H1 (cell line): ENCODE measurements around the gene ABCB11. TPM values are rescaled to one million over a fixed set of nuclear protein-coding genes. Genes with fewer than 3 reads are reported as not detected.

Experiments
- CTCF ChIA-PET: fragments of 300-600 bp; sonication (Branson Sonifier 250); formaldehyde crosslinking; loops from one replicate; lab custom pipeline; 2021; ENCODE audit not compliant: partially characterized antibody; lab: Charles Lee
- POLR2A ChIA-PET: fragments of 300-600 bp; sonication (Branson Sonifier 250); formaldehyde crosslinking; loops from one replicate; lab custom pipeline; 2021; ENCODE audit warnings: inconsistent platforms; ENCODE audit not compliant: partially characterized antibody; lab: Charles Lee
- DNase-seq, 2 experiments: peaks; one replicate each; pipeline versions ENCODE4 v3.0.0 to v3.0.0-alpha.2; 2010 to 2022; ENCODE audit warnings: low spot score in 2 of 2, low read depth in 1 of 2, mixed read lengths in 1 of 2
- FAIRE-seq: peaks from 2 replicates; lab custom pipeline; 2011; peaks lifted over from hg19 to GRCh38; lab: Jason Lieb, UNC
- H2AFZ ChIP-seq: 2 replicates; pipeline ENCODE4 v1.8.1; 2012; ENCODE audit warnings: low read length, inconsistent platforms
- H2AK5ac ChIP-seq: 2 replicates; pipeline ENCODE4 v1.6.1; 2013; ENCODE audit warnings: low read depth, low read length
- H2BK120ac ChIP-seq: replicated peaks from 2 replicates; pipeline ENCODE3; 2013; ENCODE audit warnings: low read depth, low read length, inconsistent platforms
- H2BK12ac ChIP-seq: 2 replicates; pipeline ENCODE4 v1.6.1; 2013; ENCODE audit warnings: low read depth, low read length
- H2BK15ac ChIP-seq: 2 replicates; pipeline ENCODE4 v1.6.1; 2013; ENCODE audit warnings: low read length
- H2BK20ac ChIP-seq: 2 replicates; pipeline ENCODE4 v1.6.1; 2013; ENCODE audit warnings: low read length
- H2BK5ac ChIP-seq: 2 replicates; pipeline ENCODE4 v1.6.1; 2013; ENCODE audit warnings: low read depth, low read length
- H3K14ac ChIP-seq: 2 replicates; pipeline ENCODE4 v1.6.1; 2013; ENCODE audit warnings: inconsistent platforms; ENCODE audit not compliant: insufficient read length
- H3K18ac ChIP-seq: 2 replicates; pipeline ENCODE4 v1.6.1; 2013; ENCODE audit warnings: low read length; ENCODE audit errors: extremely low read depth
- H3K23ac ChIP-seq: 2 replicates; pipeline ENCODE4 v1.6.1; 2013; ENCODE audit warnings: inconsistent platforms; ENCODE audit not compliant: insufficient read length
- H3K23me2 ChIP-seq: 2 replicates; pipeline ENCODE4 v1.6.1; 2013; ENCODE audit warnings: low read depth, low read length
- H3K27ac ChIP-seq: 2 replicates; pipeline ENCODE4 v1.6.1; 2011; ENCODE audit warnings: low read depth, low read length, inconsistent platforms
- H3K27me3 ChIP-seq, 4 experiments: replicated peaks in 1 of 4; 1 replicate in 1 of 4; 2 replicates in 3 of 4; pipeline versions ENCODE4 v1.6.1 to v1.8.1; 2011 to 2013; ENCODE audit warnings: low read length in 3 of 4, mild to moderate bottlenecking in 3 of 4, inconsistent platforms in 2 of 4, mixed read lengths in 2 of 4, moderate library complexity in 1 of 4; ENCODE audit not compliant: control insufficient read depth in 3 of 4, insufficient read depth in 3 of 4; ENCODE audit errors: extremely low read depth in 1 of 4
- H3K36me3 ChIP-seq, 4 experiments: 2 replicates each; pipeline versions ENCODE4 v1.6.1 to v1.8.1; 2011 to 2013; ENCODE audit warnings: mild to moderate bottlenecking in 4 of 4, low read length in 3 of 4, moderate library complexity in 2 of 4, control low read depth in 1 of 4, inconsistent platforms in 1 of 4; ENCODE audit not compliant: insufficient read depth in 4 of 4, control insufficient read depth in 2 of 4
- H3K4ac ChIP-seq: replicated peaks from 2 replicates; pipeline ENCODE3; 2013; ENCODE audit warnings: low read length, low read depth, mixed read lengths, inconsistent platforms; ENCODE audit not compliant: insufficient read length
- H3K4me1 ChIP-seq, 4 experiments: replicated peaks in 1 of 4; 1 replicate in 1 of 4; 2 replicates in 3 of 4; pipeline versions ENCODE4 v1.6.1 to v1.8.1; 2011 to 2013; ENCODE audit warnings: low read length in 3 of 4, inconsistent platforms in 2 of 4, mixed read lengths in 1 of 4; ENCODE audit not compliant: insufficient read depth in 4 of 4, control insufficient read depth in 3 of 4
- H3K4me2 ChIP-seq, 2 experiments: 2 replicates each; pipeline versions ENCODE4 v1.6.1 to v1.8.1; 2011 to 2013; ENCODE audit warnings: low read depth in 2 of 2, low read length in 2 of 2, control low read depth in 1 of 2, inconsistent platforms in 1 of 2, mild to moderate bottlenecking in 1 of 2; ENCODE audit not compliant: insufficient read depth in 1 of 2
- H3K4me3 ChIP-seq, 4 experiments: fragments of 200-600, 300-600 bp in 1 of 4; sonication (generic), shearing (Covaris generic), sonication (Bioruptor Twin) in 1 of 4; 2 replicates each; pipeline versions ENCODE4 v1.5.1 to v1.8.1; 2011 to 2016; ENCODE audit warnings: low read length in 4 of 4, low read depth in 3 of 4, control low read depth in 2 of 4, inconsistent platforms in 2 of 4, mild to moderate bottlenecking in 2 of 4, mixed read lengths in 1 of 4, moderate library complexity in 1 of 4; ENCODE audit not compliant: insufficient read depth in 2 of 4; ENCODE audit errors: extremely low read depth in 1 of 4
- H3K56ac ChIP-seq: replicated peaks from 2 replicates; pipeline ENCODE3; 2013; ENCODE audit warnings: low read depth, mild to moderate bottlenecking, mixed read lengths, low read length, inconsistent platforms; ENCODE audit not compliant: insufficient read length
- H3K79me1 ChIP-seq: 2 replicates; pipeline ENCODE4 v1.6.1; 2013; ENCODE audit warnings: low read depth, low read length, control low read depth
- H3K79me2 ChIP-seq, 2 experiments: 2 replicates each; pipeline versions ENCODE4 v1.6.1 to v1.8.1; 2012 to 2013; ENCODE audit warnings: low read length in 2 of 2, mild to moderate bottlenecking in 2 of 2, inconsistent platforms in 1 of 2; ENCODE audit not compliant: insufficient read depth in 2 of 2, control insufficient read depth in 1 of 2
- H3K9ac ChIP-seq, 4 experiments: replicated peaks in 1 of 4; 1 replicate in 1 of 4; 2 replicates in 3 of 4; pipeline versions ENCODE4 v1.6.1 to v1.8.1; 2011 to 2013; ENCODE audit warnings: low read depth in 3 of 4, low read length in 3 of 4, control low read depth in 2 of 4, mild to moderate bottlenecking in 2 of 4, moderate library complexity in 2 of 4, inconsistent platforms in 1 of 4; ENCODE audit errors: extremely low read depth in 1 of 4
- H3K9me3 ChIP-seq, 2 experiments: 2 replicates each; pipeline versions ENCODE4 v1.6.1 to v1.8.1; 2012 to 2013; ENCODE audit warnings: mild to moderate bottlenecking in 2 of 2, moderate library complexity in 2 of 2, control low read depth in 1 of 2, inconsistent platforms in 1 of 2, low read depth in 1 of 2, low read length in 1 of 2, mixed read lengths in 1 of 2; ENCODE audit not compliant: insufficient read depth in 2 of 2
- H4K20me1 ChIP-seq, 2 experiments: replicated peaks in 1 of 2; 2 replicates each; pipeline versions ENCODE3 to v1.8.1; 2011 to 2013; ENCODE audit warnings: inconsistent platforms in 2 of 2, low read length in 2 of 2, mild to moderate bottlenecking in 1 of 2; ENCODE audit not compliant: insufficient read depth in 2 of 2, control insufficient read depth in 1 of 2
- H4K5ac ChIP-seq: 2 replicates; pipeline ENCODE4 v1.6.1; 2013; ENCODE audit warnings: low read length, low read depth, mixed read lengths, inconsistent platforms; ENCODE audit not compliant: insufficient read length
- H4K8ac ChIP-seq: 2 replicates; pipeline ENCODE4 v1.8.0; 2013; ENCODE audit warnings: mild to moderate bottlenecking, moderate library complexity, low read length, inconsistent platforms; ENCODE audit not compliant: insufficient read depth; ENCODE audit errors: extremely low read depth
- H4K91ac ChIP-seq: replicated peaks from 2 replicates; pipeline ENCODE3; 2013; ENCODE audit warnings: low read length, mixed read lengths, inconsistent platforms; ENCODE audit not compliant: insufficient read length
- EP300 ChIP-seq, 2 experiments: IDR thresholded peaks; 1 replicate in 1 of 2; 2 replicates in 1 of 2; pipeline ENCODE4 v1.6.1; 2011 to 2012; ENCODE audit warnings: low read depth in 2 of 2, low read length in 2 of 2, mild to moderate bottlenecking in 2 of 2, borderline replicate concordance in 1 of 2, inconsistent platforms in 1 of 2, moderate library complexity in 1 of 2
- SUZ12 ChIP-seq: fragments of 200-600 bp; sonication (generic); IDR thresholded peaks from 2 replicates; pipeline ENCODE4 v1.6.1; 2012; ENCODE audit warnings: mild to moderate bottlenecking, inconsistent platforms, low read length, moderate library complexity, mixed read lengths
- TCF12 ChIP-seq: IDR thresholded peaks from 2 replicates; pipeline ENCODE4 v1.6.1; 2011; ENCODE audit warnings: low read depth, mild to moderate bottlenecking, low read length
- USF2 ChIP-seq: IDR thresholded peaks from 2 replicates; pipeline ENCODE4 v1.6.1; 2011; ENCODE audit warnings: low read length, improper control_type of control experiment
- WGBS, 2 experiments: shearing (Covaris generic) in 1 of 2; methylation state at CpG; one replicate each; pipeline versions ENCODE4 v1.1.6 to v1.1.7; 2013 to 2015; ENCODE audit warnings: low lambda C conversion rate in 2 of 2, mixed read lengths in 2 of 2, inconsistent platforms in 1 of 2, low coverage in 1 of 2, missing lambda C conversion rate in 1 of 2; ENCODE audit not compliant: insufficient replicate concordance in 2 of 2, insufficient coverage in 1 of 2, insufficient read length in 1 of 2; ENCODE audit errors: extremely low coverage in 1 of 2, missing lambda C conversion rate in 1 of 2; 5-methylcytosine and 5-hydroxymethylcytosine counted together
- polyA plus RNA-seq, 7 experiments: library from polyadenylated mRNA; depleted of rRNA in 3 of 7; stranded (reverse) in 5 of 7; unstranded in 2 of 7; fragments of >200 nt in 5 of 7; fragments of 200-250 nt in 2 of 7; gene quantifications; 1 replicate in 5 of 7; 2 replicates in 1 of 7; 4 replicates in 1 of 7; pipeline versions ENCODE4 v1.2.1 to v1.2.3, GENCODE V29; 2011 to 2013; ENCODE audit warnings: missing spikeins in 2 of 7, mixed read lengths in 2 of 7
- total RNA-seq: library from RNA; stranded (reverse); fragmentation: NEBNext Ultra II Directional; extraction: Animal tissue kit (Norgen Biotek cat#: 25700); gene quantifications from 2 replicates; pipeline ENCODE4 v1.2.1, GENCODE V29; 2021

ABCB11 gene
- total and polyA plus RNA-seq, 2 of the 8 experiments (the other 6 are each of a cell fraction or from before 2014, with no cell fraction given) = not detected

- Histone ChIP-seq H3K79me2 (no peaks in the 10 kb centered on the region), H3K27ac (no peak overlapping the region), H3K4ac (no peak overlapping the region), H3K27me3 (no peaks in the 10 kb centered on the region), H4K20me1 (no peaks in the 10 kb centered on the region), H2AK5ac (no peak overlapping the region), H2BK120ac (no peak overlapping the region), H4K5ac (no peak overlapping the region), H3K4me1 (no peaks in the 10 kb centered on the region), H3K79me1 (no peaks in the 10 kb centered on the region), H3K9me3 (no peaks in the 10 kb centered on the region), H3K4me2 (no peak overlapping the region), H3K18ac (no peak overlapping the region), H2BK15ac (no peak overlapping the region), H3K14ac (no peak overlapping the region), H3K56ac (no peak overlapping the region), H4K91ac (no peak overlapping the region), H2BK12ac (no peak overlapping the region), H2BK5ac (no peak overlapping the region), H3K36me3 (no peaks in the 10 kb centered on the region), H3K23ac (no peak overlapping the region), H3K9ac (no peak overlapping the region), H2BK20ac (no peak overlapping the region), H3K23me2 (no peaks in the 10 kb centered on the region), H4K8ac (no peak overlapping the region), H3K4me3 (no peak overlapping the region), H2AFZ (peak overlapping the region; percentile 50; the same call in 1 of the 2 replicates)
- WGBS, 2 experiments = 85% methylated on average over 2 of the region's 2 CpGs; no CpG with 5 or more reads in 1 of the 2 experiments
- no peak for FAIRE-seq
- POLR2A ChIA-PET = no interaction called here
- CTCF ChIA-PET = interaction anchor here (0.7 kb wide), 1 partner anchor 327 kb away, joined by 3 read pairs; no protein-coding TSS in a partner anchor
- no peak for TF ChIP-seq USF2
- TF ChIP-seq SUZ12 = no peak
- TF ChIP-seq TCF12 = no peak
- TF ChIP-seq EP300 (IDR thresholded peaks at IDR 0.05; ENCODE audit: borderline replicate concordance in 1 of 2, low read depth in 2 of 2, low read length in 2 of 2) = no peak
- DNase-seq = no peak
These were observed 49.3 kb upstream of the ABCB11 start for GRCh38 chr2:169080250-169081069.
